IgD-negative memory B cell (primary cell): ENCODE data around the gene RASGRP1. TPM values are rescaled to one million over a fixed set of nuclear protein-coding genes. Genes with fewer than 3 reads are reported as not detected.

Source experiments
- H3K27ac Mint-ChIP-seq, 3 donors: one replicate each; pipeline ENCODE4 v1.8.0; 2020 to 2022; ENCODE audit warnings: mild to moderate bottlenecking in 3 of 3, mixed read lengths in 3 of 3, moderate library complexity in 1 of 3
- H3K27me3 Mint-ChIP-seq: one replicate; pipeline ENCODE4 v1.8.0; 2021; ENCODE audit warnings: mixed read lengths
- H3K36me3 Mint-ChIP-seq: one replicate; pipeline ENCODE4 v1.8.0; 2020; ENCODE audit warnings: mild to moderate bottlenecking, mixed read lengths
- H3K4me1 Mint-ChIP-seq, 3 donors: one replicate each; pipeline ENCODE4 v1.8.0; 2020 to 2022; ENCODE audit warnings: mixed read lengths in 3 of 3, mild to moderate bottlenecking in 1 of 3
- H3K4me3 Mint-ChIP-seq, 4 donors: one replicate each; pipeline ENCODE4 v1.8.0; 2020 to 2022; ENCODE audit warnings: mild to moderate bottlenecking in 4 of 4, mixed read lengths in 4 of 4, moderate library complexity in 3 of 4
- H3K9me3 Mint-ChIP-seq, 3 donors: one replicate each; pipeline ENCODE4 v1.8.0; 2020 to 2021; ENCODE audit warnings: mixed read lengths in 3 of 3, mild to moderate bottlenecking in 1 of 3
- polyA plus RNA-seq: library from polyadenylated mRNA; unstranded; fragments of 300-500 nt; fragmentation: Illumina TruSeq; gene quantifications from one replicate; pipeline ENCODE4 v1.2.3, GENCODE V29; 2021

The RASGRP1 gene
- 32.6 TPM for polyA plus RNA-seq

DNA sequence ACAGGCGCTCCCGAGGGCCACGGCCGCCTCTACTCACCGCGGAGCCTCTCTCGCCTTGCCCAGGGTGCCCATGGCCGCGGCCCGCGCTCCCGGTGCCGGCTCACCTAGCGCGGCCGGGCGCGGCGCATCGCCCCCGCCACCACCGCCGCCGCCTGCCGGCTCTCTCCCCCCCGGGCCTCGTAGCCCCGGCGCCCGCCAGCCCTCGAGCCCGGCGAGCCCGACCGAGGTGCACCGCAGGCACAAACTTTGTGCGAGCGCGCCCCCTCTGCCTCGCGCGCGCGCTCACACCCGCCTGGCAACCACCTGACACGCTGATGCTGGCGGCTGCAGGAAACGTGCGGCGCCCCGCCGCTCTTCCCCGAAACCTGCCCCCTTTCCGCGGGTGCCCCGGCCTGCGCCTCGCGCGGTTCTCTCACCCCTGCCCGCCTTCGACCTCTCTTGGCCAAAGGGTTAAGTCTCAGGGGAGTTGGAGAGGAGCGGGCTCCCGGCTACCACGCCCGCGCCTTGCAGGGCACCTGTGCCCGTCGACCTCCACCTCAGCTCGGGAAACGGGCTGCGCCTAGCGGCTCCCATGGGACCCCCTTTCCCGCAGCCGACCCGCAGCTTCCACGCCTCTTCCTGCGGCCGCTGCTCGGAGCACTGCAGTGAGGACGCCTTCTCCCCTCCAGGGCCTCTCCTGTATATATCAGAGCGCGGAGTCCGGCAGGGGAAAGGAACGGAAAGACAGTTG is at the start of gene RASGRP1:
Gene RASGRP1 (minus strand): TSS at position 258 of the 730 bp plus-strand sequence. CDS start 186 bp downstream, at position 72.
- Mint-ChIP-seq H3K27me3 (no peaks in the 10 kb centered on the region), H3K9me3 (peaks cover 0 to 2% (median 0%) of the 10 kb centered on the region in 3 donors), H3K27ac (peak within 1 kb of the TSS; percentile 73 to 95 (median 80)), H3K4me1 (peaks cover 28 to 43% (median 39%) of the 10 kb centered on the region in 3 donors), H3K36me3 (peaks cover 10% of the 10 kb centered on the region), H3K4me3 (peak within 1 kb of the TSS; percentile 90 to 99 (median 95))

DNA sequence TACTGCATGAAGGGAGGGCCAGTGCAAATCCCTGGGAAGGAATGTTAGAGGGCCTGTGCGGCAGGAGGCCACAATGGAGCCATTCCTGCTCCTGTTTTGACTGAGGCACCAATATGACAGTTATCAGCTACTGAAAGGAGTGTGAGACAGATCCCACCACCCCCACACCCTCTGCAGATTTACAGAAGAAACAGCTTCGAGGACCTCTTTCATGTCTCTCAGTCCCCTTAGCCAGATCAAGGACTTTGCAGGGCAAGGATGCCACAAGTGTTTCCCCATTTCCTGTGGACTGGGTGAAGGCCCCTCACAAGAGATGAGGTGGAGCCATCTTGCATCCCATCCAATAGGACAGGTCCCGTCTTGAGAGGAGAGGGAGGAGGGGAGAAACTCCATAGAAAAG is 48.5 kb upstream of the RASGRP1 start:
- H3K27ac Mint-ChIP-seq = no peak overlapping the region

DNA sequence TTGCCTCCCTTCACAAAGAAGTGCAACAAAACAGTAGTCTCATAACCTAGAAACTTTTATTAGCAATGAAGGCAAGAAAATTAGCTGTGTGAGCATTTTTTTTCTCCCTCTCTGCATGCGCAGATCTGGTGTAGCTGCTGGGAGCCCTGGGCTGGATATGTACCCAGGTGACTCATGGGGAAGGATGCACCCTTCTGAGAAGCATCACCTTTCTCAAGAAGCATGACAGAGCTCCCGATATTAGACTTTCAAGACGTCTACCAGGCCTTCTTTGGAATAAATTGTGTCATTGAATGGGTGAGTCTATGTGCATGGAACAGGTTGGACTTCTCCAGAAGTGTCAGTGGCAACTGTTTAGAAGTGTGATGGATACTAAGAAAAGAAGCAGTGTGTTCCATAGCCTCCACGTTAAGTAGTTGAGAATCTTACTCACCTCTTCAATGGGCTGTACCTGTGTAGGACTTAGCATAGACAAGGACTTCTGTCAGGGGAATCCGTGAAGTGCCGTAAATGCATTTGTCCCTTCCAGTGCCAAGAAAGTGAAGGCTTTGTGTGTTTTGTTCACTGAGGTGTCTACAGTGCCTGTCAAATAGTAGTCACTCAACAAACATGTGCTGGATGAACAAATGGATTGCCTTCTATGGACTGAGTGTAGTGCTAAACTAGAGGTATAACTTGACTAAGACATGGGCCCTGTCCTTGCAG is 47.7 kb upstream of the RASGRP1 start:
- Mint-ChIP-seq H3K9me3 (peaks cover 0 to 2% (median 0%) of the 10 kb centered on the region in 3 donors), H3K36me3 (no peaks in the 10 kb centered on the region), H3K4me3 (no peak overlapping the region), H3K27me3 (no peaks in the 10 kb centered on the region), H3K27ac (peak overlapping the region in 1 of 3 donors; percentile 27), H3K4me1 (peaks cover 16 to 24% (median 22%) of the 10 kb centered on the region in 3 donors)

More for the DNA sequence above, 48.5 kb upstream of the RASGRP1 start:
- H3K4me1 Mint-ChIP-seq = peaks cover 16 to 24% (median 22%) of the 10 kb centered on the region in 3 donors
- H3K4me3 Mint-ChIP-seq = no peak overlapping the region
- no peaks in the 10 kb centered on the region for H3K27me3 Mint-ChIP-seq
- H3K36me3 Mint-ChIP-seq = no peaks in the 10 kb centered on the region
- peaks cover 0 to 2% (median 0%) of the 10 kb centered on the region in 3 donors for H3K9me3 Mint-ChIP-seq

DNA sequence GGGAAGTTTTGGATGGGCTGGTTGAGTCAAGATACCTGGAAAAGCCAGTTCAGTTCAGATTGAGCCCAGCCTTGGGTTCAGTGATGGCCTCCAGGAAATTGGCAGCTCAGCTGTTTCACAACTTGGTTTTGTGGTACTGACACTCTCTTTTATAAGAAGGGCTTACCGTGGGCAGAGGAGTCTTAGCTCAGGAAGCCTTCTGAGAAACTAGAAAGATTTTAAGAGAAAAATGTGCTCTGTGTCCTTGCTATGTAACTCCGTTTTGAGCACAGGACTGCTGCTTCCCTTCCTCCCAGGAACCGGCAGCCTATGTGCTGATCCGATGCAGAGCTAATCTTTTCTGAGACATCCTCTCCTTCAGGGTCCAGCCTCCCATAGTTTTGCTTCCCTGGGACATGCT is 46.6 kb upstream of the RASGRP1 start:
- peak overlapping the region in 2 of 4 donors; percentile 23 to 40 for H3K4me3 Mint-ChIP-seq
- peaks cover 16 to 24% (median 22%) of the 10 kb centered on the region in 3 donors for H3K4me1 Mint-ChIP-seq
- H3K9me3 Mint-ChIP-seq = peaks cover 0 to 2% (median 0%) of the 10 kb centered on the region in 3 donors
- no peaks in the 10 kb centered on the region for H3K27me3 Mint-ChIP-seq
- no peaks in the 10 kb centered on the region for H3K36me3 Mint-ChIP-seq
- peak overlapping the region; percentile 7 to 72 (median 44) for H3K27ac Mint-ChIP-seq

DNA sequence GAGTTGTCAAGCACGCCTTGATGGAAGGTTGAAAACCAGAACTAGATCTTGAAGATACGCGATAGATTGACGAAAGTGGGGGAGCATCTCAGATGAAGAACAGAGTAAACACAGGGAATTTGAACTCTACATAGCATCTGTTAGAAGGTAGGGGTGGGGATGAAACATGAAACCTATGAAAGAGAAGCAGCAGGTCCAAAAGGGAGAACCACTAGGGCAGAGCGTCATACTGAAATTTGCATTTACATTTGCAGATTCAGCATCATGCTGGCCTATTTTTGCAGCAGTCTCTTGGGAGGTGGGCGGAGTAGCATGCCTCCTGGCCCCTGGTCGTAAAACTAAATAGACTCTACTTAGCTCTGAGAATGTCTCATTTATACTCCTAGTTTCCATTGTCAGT is 46.1 kb upstream of the RASGRP1 start:
- H3K27ac Mint-ChIP-seq = peak overlapping the region; percentile 7 to 72 (median 44)
- peaks cover 0 to 2% (median 0%) of the 10 kb centered on the region in 3 donors for H3K9me3 Mint-ChIP-seq
- no peaks in the 10 kb centered on the region for H3K27me3 Mint-ChIP-seq
- H3K36me3 Mint-ChIP-seq = no peaks in the 10 kb centered on the region
- peak overlapping the region; percentile 6 to 24 (median 20) for H3K4me3 Mint-ChIP-seq
- H3K4me1 Mint-ChIP-seq = peaks cover 16 to 24% (median 22%) of the 10 kb centered on the region in 3 donors

DNA sequence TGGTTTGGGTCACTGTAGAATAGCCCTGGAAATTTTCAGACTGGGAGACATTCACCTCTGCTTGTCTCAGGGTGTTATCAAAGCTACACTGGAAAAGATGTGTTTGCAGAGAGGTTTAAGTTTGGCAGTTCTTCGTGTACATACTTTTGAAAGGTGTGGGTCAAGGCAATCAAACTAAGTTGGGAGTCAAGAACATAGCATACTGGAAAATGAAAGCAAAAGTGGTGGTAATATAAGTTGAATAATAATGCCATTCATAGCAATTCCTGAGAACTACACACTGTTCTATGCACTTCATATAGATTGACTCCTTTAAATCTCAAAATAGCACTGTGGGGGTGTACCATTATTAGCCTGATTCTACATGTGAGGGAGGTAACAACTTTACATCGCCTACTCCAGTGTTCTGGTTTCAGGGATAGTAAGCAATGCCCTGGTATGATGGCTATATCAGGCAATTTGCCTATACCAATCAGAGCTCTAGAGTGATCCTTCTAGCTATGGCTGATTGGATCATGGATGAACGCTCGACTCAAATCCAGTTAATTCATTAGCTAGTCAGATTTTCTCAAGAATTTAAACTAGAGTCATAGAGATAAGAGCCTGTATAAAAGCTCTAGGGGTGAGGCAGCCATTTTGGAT is 44.6 kb upstream of the RASGRP1 start:
- Mint-ChIP-seq H3K4me3 (peak overlapping the region in 1 of 4 donors; percentile 52), H3K9me3 (peaks cover 0 to 2% (median 0%) of the 10 kb centered on the region in 3 donors), H3K36me3 (no peaks in the 10 kb centered on the region), H3K27me3 (no peaks in the 10 kb centered on the region), H3K27ac (no peak overlapping the region), H3K4me1 (peaks cover 20 to 24% (median 24%) of the 10 kb centered on the region in 3 donors)

DNA sequence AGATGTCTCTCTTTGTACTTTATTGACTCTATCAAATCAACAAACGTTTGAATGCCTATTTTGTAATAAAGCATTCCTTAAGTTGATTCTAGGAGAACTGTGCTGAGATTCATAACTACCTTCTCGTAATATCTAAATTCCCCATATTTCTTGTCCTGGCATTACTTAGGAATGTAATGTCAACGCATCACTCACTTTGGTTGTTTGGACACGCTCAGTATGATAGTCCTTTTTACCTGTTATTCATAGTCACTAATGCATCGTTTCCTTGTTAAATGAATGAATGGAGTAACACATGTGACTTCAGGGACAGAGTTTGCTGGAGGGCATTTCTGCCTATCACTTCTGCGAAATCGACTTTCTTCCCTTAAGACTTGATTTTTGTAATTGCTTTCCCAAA is 44.1 kb upstream of the RASGRP1 start:
- Mint-ChIP-seq H3K36me3 (no peaks in the 10 kb centered on the region), H3K27me3 (no peaks in the 10 kb centered on the region), H3K27ac (no peak overlapping the region), H3K4me3 (no peak overlapping the region), H3K9me3 (peaks cover 0 to 2% (median 0%) of the 10 kb centered on the region in 3 donors), H3K4me1 (peaks cover 25 to 29% (median 28%) of the 10 kb centered on the region in 3 donors)

DNA sequence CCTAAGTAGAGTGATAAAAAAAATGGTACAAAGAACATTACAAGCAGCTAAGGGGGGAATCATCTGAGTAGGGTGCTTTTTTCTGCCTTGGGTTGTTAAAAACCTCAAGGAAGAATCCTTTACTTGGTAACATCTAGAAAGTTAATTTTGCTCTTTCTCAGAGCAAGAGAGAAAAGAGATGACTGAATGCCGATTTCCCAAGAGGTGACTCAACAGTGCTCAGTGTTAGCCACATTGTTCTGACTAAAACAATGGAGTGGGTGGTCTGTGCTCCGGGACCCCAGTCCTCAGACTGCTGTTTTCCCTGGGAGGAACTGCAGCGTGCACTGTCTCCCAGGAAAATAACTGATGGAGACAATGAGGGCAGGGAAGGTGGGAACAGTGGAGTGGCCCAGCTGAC is 41.1 kb upstream of the RASGRP1 start:
- no peak overlapping the region for H3K4me3 Mint-ChIP-seq
- no peaks in the 10 kb centered on the region for H3K36me3 Mint-ChIP-seq
- no peaks in the 10 kb centered on the region for H3K27me3 Mint-ChIP-seq
- no peak overlapping the region for H3K27ac Mint-ChIP-seq
- H3K9me3 Mint-ChIP-seq = no peaks in the 10 kb centered on the region
- H3K4me1 Mint-ChIP-seq = peaks cover 17 to 25% (median 24%) of the 10 kb centered on the region in 3 donors

DNA sequence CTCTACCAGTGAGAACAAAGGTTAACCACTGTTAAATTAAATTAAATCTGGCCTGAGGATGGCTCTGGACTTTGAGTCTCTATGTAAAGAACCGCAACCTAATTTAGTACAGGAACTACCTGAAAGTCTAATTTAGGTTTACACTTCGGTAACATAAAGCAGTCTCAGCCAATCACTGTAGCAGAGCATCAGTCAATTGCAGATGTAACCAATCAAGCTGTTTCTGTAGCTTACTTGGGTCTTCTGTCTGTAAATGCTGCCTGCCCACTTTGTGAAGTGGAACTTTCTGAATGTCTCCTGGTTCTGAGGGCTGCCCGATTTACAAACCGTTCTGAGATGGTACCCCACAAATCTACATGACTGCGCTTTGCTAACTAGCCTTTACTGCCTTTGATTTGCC is 39.1 kb upstream of the RASGRP1 start:
- no peaks in the 10 kb centered on the region for H3K27me3 Mint-ChIP-seq
- H3K36me3 Mint-ChIP-seq = no peaks in the 10 kb centered on the region
- H3K4me3 Mint-ChIP-seq = peak overlapping the region in 1 of 4 donors; percentile 20
- peaks cover 8 to 17% (median 13%) of the 10 kb centered on the region in 3 donors for H3K4me1 Mint-ChIP-seq
- no peak overlapping the region for H3K27ac Mint-ChIP-seq
- no peaks in the 10 kb centered on the region for H3K9me3 Mint-ChIP-seq

DNA sequence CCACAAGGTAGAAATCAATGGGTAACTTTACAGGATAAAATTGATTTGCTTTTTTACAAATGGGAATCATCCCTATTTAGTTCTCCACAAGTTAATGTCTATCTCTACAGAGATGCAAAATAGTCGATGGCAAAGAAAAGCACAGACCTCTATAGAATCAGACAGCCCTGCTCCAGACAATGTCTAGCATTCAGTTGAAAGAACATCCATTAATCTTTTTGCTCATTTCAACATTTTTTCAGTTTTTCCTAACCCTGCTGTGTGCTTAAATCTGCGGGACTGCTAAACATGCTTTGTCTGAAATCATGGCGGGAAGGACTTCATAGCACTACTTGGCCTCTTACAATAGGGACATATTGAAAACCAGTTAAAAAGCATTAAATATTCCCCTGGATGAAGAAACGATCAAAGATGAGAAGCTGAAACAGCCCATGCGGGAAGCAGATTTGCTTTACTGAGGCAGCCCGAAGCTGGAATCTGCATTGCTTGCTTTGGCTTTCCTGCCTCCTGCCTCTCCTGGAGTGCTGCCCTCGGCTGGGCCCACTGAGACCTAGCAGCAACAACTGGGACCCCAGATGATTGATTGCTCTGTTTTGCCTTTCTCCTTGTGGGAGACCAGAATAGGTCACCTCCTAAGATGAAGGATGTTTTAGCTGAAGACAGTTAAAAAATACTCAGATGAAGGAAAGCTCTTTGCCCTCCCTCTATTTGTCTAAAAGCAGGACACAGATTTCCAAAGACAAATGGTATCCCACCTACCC is 38.5 kb upstream of the RASGRP1 start:
- Mint-ChIP-seq H3K36me3 (no peaks in the 10 kb centered on the region), H3K27ac (no peak overlapping the region), H3K27me3 (no peaks in the 10 kb centered on the region), H3K9me3 (no peaks in the 10 kb centered on the region), H3K4me1 (peaks cover 10 to 20% (median 15%) of the 10 kb centered on the region in 3 donors), H3K4me3 (no peak overlapping the region)

DNA sequence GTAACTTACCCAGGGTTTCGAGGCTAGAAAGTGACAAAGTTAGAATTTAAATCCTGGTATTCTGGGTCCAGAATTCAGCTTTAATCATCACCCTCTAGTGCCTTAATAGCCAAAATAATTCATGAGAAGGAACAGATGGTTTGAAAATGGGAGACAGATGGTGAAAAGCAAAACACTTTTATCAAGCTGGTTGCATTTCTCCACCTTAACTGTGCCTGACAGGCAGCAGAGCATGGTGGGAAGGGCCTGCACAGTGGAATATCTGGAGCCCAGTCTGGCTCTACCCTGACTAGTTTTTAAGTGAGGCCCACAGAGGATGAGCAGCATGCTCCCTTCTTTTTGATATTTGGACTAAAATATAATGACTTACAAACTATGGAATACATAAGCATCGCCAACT is 35.6 kb upstream of the RASGRP1 start:
- no peak overlapping the region for H3K4me3 Mint-ChIP-seq
- no peak overlapping the region for H3K27ac Mint-ChIP-seq
- H3K9me3 Mint-ChIP-seq = no peaks in the 10 kb centered on the region
- no peaks in the 10 kb centered on the region for H3K27me3 Mint-ChIP-seq
- peaks cover 10 to 20% (median 15%) of the 10 kb centered on the region in 3 donors for H3K4me1 Mint-ChIP-seq
- no peaks in the 10 kb centered on the region for H3K36me3 Mint-ChIP-seq

DNA sequence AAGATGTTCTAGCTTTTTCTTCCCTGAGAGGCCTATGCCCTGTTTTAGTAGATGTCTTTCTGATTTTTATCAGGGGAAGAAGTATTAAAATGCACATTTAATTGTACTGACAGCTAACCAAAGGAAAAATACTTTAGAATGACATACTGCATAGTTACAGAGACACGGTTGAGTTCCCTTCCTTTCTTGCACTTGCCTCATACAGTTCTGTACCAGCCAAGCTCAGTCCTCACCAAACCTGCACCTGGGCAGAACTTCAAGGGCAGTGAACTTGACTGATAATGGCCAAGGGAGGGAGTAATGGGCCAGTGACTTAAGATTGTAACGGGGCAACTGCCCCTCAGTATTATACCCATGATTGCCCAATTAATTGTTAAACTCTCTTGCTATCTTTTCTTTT is 34.1 kb upstream of the RASGRP1 start:
- Mint-ChIP-seq H3K4me1 (peaks cover 6 to 12% (median 8%) of the 10 kb centered on the region in 3 donors), H3K9me3 (no peaks in the 10 kb centered on the region), H3K36me3 (no peaks in the 10 kb centered on the region), H3K4me3 (no peak overlapping the region), H3K27ac (no peak overlapping the region), H3K27me3 (no peaks in the 10 kb centered on the region)

DNA sequence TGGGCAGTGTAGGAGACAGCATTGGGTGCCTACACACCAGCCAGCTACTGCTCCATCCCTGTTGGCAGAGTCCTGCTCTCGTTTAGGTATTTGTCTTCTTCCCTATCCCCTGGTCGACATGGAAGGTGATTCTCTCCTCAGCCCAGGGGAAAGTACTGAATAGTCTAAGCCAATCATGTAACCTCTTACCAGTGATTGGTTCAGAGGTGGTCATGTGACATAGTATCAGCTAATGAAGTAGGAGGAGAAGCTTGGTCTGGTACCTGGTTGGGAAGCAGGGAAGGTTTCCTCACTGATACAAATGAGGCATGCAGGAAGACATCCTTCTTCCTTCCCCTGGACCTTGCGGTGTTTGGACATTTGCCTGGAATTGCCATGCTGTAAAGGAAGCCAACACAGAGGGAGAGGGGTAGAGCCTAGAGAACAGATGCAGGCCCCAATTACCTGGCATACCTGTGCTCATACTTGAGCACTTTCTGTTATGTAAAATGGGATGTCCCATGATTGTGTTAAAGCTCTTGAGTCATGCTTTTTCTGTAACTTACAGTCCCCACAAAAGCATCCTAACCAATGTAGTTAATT is 32.7 kb upstream of the RASGRP1 start:
- Mint-ChIP-seq H3K9me3 (no peaks in the 10 kb centered on the region), H3K4me1 (peaks cover 3 to 4% (median 4%) of the 10 kb centered on the region in 3 donors), H3K36me3 (no peaks in the 10 kb centered on the region), H3K27ac (no peak overlapping the region), H3K27me3 (no peaks in the 10 kb centered on the region), H3K4me3 (no peak overlapping the region)

DNA sequence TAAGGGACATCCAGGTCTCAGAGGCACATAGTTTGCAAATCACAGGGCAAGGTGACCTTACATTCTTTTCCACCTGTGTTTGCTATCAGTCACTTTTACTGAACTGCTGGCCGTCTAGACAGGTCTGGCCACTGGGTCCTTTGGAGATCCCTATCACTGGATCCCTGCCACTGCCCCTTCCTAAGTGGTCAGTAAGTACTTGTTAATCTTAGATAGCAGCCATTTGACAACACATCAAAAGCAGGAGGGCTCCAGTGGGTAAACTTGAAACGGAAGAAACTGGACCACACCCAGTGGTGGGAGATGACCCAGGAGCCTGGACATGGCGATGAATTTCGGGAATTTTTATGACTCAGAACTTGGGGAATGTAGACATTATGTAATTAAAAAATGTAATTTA is 28.9 kb upstream of the RASGRP1 start:
- Mint-ChIP-seq H3K36me3 (no peaks in the 10 kb centered on the region), H3K27me3 (no peaks in the 10 kb centered on the region), H3K9me3 (no peaks in the 10 kb centered on the region), H3K4me1 (peaks cover under 1 to 3% (median 1%) of the 10 kb centered on the region in 3 donors), H3K4me3 (no peak overlapping the region), H3K27ac (no peak overlapping the region)
